Panc1 (cell line): ENCODE data around the gene TPCN1. TPM values are rescaled to one million over a fixed set of nuclear protein-coding genes. Genes with fewer than 3 reads are reported as not detected.

Experiments used
- ATAC-seq: fragments of 200-7000 bp; cut with Tn5 transposase; 2 replicates; pipeline ENCODE4 v1.9.1; 2020; ENCODE audit warnings: mild to moderate bottlenecking, moderate library complexity
- BruUV-seq: library from RNA; stranded (reverse); fragments of 400-500 nt; replicated peaks from 2 replicates; lab custom pipeline; 2021; lab: Mats Ljungman, UMichigan
- CTCF ChIA-PET: fragments of 300-600 bp; sonication (Branson Sonifier 250); formaldehyde crosslinking; loops from one replicate; lab custom pipeline; 2022; ENCODE audit warnings: antibody characterized with exemption; lab: Charles Lee
- POLR2A ChIA-PET: fragments of 300-600 bp; sonication (Branson Sonifier 250); formaldehyde crosslinking; loops from one replicate; lab custom pipeline; 2022; ENCODE audit warnings: antibody characterized with exemption; lab: Charles Lee
- DNase-seq: peaks from one replicate; pipeline ENCODE4 v3.0.0-alpha.2; 2010; ENCODE audit warnings: low read depth, low spot score
- H3K27ac ChIP-seq: 2 replicates; pipeline ENCODE4 v1.5.1; 2011; ENCODE audit warnings: mild to moderate bottlenecking, low read length, inconsistent platforms
- H3K27me3 ChIP-seq: fragments of 200-500 bp; sonication (Bioruptor generic); 2 replicates; pipeline ENCODE4 v1.6.0; 2014; ENCODE audit warnings: low read length, inconsistent platforms; ENCODE audit not compliant: control insufficient read depth, insufficient read depth
- H3K36me3 ChIP-seq: fragments of 200-500 bp; sonication (Bioruptor generic); 2 replicates; pipeline ENCODE4 v1.5.1; 2014; ENCODE audit warnings: inconsistent platforms, mild to moderate bottlenecking, low read length, moderate library complexity; ENCODE audit not compliant: control insufficient read depth, insufficient read depth
- H3K4me1 ChIP-seq: 2 replicates; pipeline ENCODE4 v1.5.1; 2011; ENCODE audit warnings: inconsistent platforms, mild to moderate bottlenecking, low read length, moderate library complexity; ENCODE audit not compliant: control insufficient read depth, insufficient read depth
- H3K4me3 ChIP-seq, 2 experiments: 2 replicates each; pipeline ENCODE4 v1.5.1; 2011 to 2012; ENCODE audit warnings: low read depth in 2 of 2, low read length in 2 of 2, mild to moderate bottlenecking in 2 of 2, inconsistent platforms in 1 of 2, moderate library complexity in 1 of 2
- H3K9me3 ChIP-seq: fragments of 200-500 bp; sonication (Bioruptor generic); 2 replicates; pipeline ENCODE4 v1.5.1; 2014; ENCODE audit warnings: low read depth, mild to moderate bottlenecking, inconsistent platforms, low read length, moderate library complexity; ENCODE audit not compliant: control insufficient read depth, insufficient read depth
- CTCF ChIP-seq: fragments of 450-650 bp; IDR thresholded peaks from 2 replicates; pipeline ENCODE4 v1.5.1; 2017; ENCODE audit warnings: mild to moderate bottlenecking
- POLR2AphosphoS5 ChIP-seq: IDR thresholded peaks from 2 replicates; pipeline ENCODE4 v1.6.1; 2012; ENCODE audit warnings: mild to moderate bottlenecking, low read depth, low read length, moderate library complexity
- REST ChIP-seq, 2 experiments: IDR thresholded peaks; 2 replicates each; pipeline ENCODE4 v1.6.1; 2011 to 2012; ENCODE audit warnings: low read depth in 2 of 2, control low read depth in 1 of 2, low read length in 1 of 2, mild to moderate bottlenecking in 1 of 2, moderate library complexity in 1 of 2; ENCODE audit not compliant: insufficient read depth in 1 of 2
- SIN3A ChIP-seq: IDR thresholded peaks from 2 replicates; pipeline ENCODE4 v1.6.1; 2012; ENCODE audit warnings: low read depth, mild to moderate bottlenecking, low read length, moderate library complexity, borderline replicate concordance; ENCODE audit not compliant: insufficient read depth
- TCF7L2 ChIP-seq: IDR thresholded peaks from 2 replicates; pipeline ENCODE4 v1.6.1; 2011; ENCODE audit warnings: mild to moderate bottlenecking, low read depth, low read length, inconsistent platforms
- in situ Hi-C: cut with HindIII; loops from 2 replicates; pipeline ENCODE4 v1.10.0; 2016; ENCODE audit warnings: low sequenced_read_pairs, low pct_unique_long_range_greater_than_20kb
- intact Hi-C: fragments of 100-400 bp; cut with micrococcal nuclease; formaldehyde crosslinking; loops from one replicate; pipeline ENCODE4 v1.10.0; 2022; ENCODE audit not compliant: unreplicated experiment
- total RNA-seq: library from RNA; stranded (reverse); gene quantifications from one replicate; pipeline ENCODE4 v1.2.1, GENCODE V29; 2021; ENCODE audit not compliant: unreplicated experiment

Gene TPCN1
- total RNA-seq, 1 experiment from 2014 or later, result 75.2 TPM

- POLR2A ChIA-PET, result no interaction called here
- no peak overlapping the region for H3K27ac ChIP-seq
- H3K4me3 ChIP-seq, result no peak overlapping the region
- ATAC-seq (no peak), DNase-seq (no peak)
- no peaks in the 10 kb centered on the region for H3K9me3 ChIP-seq
- H3K36me3 ChIP-seq, result no peaks in the 10 kb centered on the region
- in situ Hi-C loops, result no loop called here
- intact Hi-C loops, result no loop called here
- CTCF ChIA-PET, result no interaction called here
- no peaks in the 10 kb centered on the region for H3K27me3 ChIP-seq
- TF ChIP-seq CTCF (no peak), SIN3A (no peak), POLR2AphosphoS5 (no peak), TCF7L2 (no peak), REST (IDR thresholded peaks at IDR 0.05; ENCODE audit: insufficient read depth in 1 of 2, low read depth in 2 of 2, low read length in 1 of 2) (no peak)
- H3K4me1 ChIP-seq, result no peaks in the 10 kb centered on the region
- BruUV-seq, result no TSS peak
Measured at GRCh38 chr12:113208041-113208934, 13.0 kb upstream of the TPCN1 start.

GRCh38 chr12:113211160-113211559 lies 10.1 kb upstream of the TPCN1 start:
- no TSS peak for BruUV-seq
- DNase-seq, result no peak
- no peak overlapping the region for H3K4me3 ChIP-seq
- H3K9me3 ChIP-seq, result no peaks in the 10 kb centered on the region
- no peaks in the 10 kb centered on the region for H3K27me3 ChIP-seq
- CTCF ChIA-PET, result no interaction called here
- intact Hi-C loops (no loop called here), in situ Hi-C loops (no loop called here)
- no peaks in the 10 kb centered on the region for H3K36me3 ChIP-seq
- POLR2A ChIA-PET, result interaction anchor here (1.1 kb wide), 1 partner anchor 11 kb away, joined by 9 read pairs; no protein-coding TSS in a partner anchor
- H3K4me1 ChIP-seq, result peaks cover 17% of the 10 kb centered on the region
- TF ChIP-seq POLR2AphosphoS5 (no peak), SIN3A (no peak)
- no peak overlapping the region for H3K27ac ChIP-seq
- ATAC-seq, result no peak

GRCh38 chr12:113214895-113215400 lies 6.3 kb upstream of the TPCN1 start:
- BruUV-seq, result no TSS peak
- no peak for TF ChIP-seq REST (IDR thresholded peaks at IDR 0.05; ENCODE audit: insufficient read depth in 1 of 2, low read depth in 2 of 2, low read length in 1 of 2)
- TF ChIP-seq TCF7L2, result no peak; the same call in 1 of the 2 replicates
- no peak for TF ChIP-seq SIN3A
- TF ChIP-seq POLR2AphosphoS5, result peak; percentile 54; the same call in 1 of the 2 replicates
- TF ChIP-seq CTCF, result no peak
- no peaks in the 10 kb centered on the region for H3K27me3 ChIP-seq
- ChIA-PET POLR2A (no interaction called here), CTCF (no interaction called here)
- peak overlapping the region; percentile 70 for H3K27ac ChIP-seq
- in situ Hi-C loops (no loop called here), intact Hi-C loops (no loop called here)
- H3K36me3 ChIP-seq, result no peaks in the 10 kb centered on the region
- H3K4me1 ChIP-seq, result peaks cover 17% of the 10 kb centered on the region
- peak; percentile 90 for ATAC-seq
- no peaks in the 10 kb centered on the region for H3K9me3 ChIP-seq
- DNase-seq, result no peak
- H3K4me3 ChIP-seq, result no peak overlapping the region
